ENCODE data around the gene PIK3R3.
A peak's percentile ranks its signal among the peaks of the same experiment; 100 is the strongest.

The PIK3R3 gene
- total RNA-seq = 0.33 to 3.0 (median 0.39) reads per million in 3 experiments

DNA sequence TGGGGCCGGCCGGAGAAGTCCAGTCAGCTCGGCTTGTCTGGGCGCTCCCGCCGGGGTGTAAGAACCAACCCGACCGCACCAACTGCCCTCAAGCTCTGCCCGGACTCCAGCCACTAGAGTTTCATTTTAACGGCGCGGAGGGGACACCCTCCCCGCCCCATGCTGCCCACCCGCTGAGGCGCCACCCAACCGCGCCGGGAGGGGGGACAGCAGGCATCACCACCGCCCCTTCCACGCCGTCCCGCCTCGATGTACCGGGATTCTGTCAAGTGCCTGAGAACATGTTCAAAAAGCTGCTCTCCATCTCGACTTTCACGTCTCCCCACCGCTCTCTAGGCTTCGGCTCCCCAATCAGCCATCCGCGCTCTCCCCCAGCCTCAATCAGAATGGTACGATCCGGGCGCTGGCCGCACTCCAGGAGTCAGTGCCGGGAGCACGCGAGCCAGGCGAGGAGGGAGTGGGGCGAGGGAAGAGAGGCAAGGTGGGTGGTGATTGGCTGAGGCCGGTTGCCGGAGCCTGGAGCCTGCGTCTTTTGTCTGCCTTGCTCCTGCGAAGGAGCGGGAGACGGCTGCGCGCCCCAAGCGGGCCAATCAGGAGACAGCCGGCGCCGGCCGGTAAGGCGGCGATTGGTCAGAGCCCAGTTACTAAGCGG lies at the start of gene PIK3R3:
PIK3R3 (minus strand) TSS at position 101 of the 652 bp plus-strand sequence. CDS start 677 bp downstream, outside the sequence.
- peak; percentile 80 for DNase-seq

DNA sequence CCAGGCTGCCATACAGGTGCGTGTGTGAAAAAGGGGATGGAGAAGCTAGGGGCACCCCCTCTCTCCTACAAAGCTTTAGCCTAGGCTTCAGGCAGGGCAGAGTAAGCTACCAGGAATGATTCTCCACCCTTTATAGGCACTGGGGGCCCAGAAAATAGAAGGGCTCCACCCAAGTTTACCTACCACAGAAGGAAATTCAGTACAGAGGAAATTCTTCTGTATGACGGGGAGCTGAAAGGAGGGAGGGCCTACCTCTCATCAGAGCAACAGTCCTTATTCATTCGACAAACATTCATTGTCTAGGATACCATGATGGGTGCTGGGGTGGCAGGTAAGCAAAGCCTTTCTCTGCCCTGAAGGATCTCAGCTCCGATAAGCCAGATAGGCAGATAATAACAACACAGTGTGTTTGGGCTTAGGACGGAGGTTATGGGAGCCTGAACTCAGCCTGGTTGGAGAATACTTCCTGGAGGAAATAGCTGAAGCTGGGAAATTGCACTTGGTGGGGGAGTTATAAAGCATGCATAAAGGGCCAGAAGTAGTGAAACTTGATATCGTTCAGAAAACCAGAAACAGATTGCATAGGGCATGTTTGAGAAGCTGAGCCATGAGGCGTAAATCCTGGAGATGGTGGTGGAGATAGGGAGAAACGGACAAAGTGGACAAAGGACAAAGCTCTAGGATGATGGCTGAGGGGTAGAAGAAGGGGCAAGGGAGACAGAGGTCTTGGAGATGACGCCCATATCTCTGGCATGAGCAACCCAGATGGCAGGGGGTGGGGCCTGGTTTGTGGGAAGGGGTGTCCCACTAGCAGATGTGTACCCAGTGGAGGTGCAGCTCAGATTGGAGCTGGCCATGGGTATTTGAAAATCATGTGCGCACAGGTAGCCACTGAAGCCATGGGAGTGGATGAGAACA lies 49.2 kb upstream of the PIK3R3 start:
- DNase-seq = no peak

DNA sequence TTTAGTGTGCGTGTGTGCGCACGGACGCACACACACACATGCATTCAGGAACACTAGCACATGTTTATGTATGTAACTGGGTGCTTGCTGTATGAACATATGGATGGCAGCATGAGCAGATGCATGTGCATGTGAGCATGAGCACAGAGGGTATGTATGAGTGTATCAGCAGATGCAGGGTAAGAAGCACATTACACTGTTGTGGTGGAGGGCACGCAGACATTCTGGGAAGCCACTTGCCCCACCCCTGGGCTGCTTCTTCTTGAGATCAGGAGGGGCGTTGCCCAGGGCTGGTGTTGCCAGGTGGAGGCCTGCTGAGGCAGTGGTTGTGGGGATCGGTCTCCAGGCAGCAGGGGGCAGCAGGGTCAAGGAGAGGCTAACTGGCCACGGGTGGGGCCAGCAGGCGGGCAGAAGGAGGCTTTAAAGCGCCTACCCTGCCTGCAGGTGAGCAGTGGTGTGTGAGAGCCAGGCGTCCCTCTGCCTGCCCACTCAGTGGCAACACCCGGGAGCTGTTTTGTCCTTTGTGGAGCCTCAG lies 47.7 kb upstream of the PIK3R3 start:
- no peak for DNase-seq

DNA sequence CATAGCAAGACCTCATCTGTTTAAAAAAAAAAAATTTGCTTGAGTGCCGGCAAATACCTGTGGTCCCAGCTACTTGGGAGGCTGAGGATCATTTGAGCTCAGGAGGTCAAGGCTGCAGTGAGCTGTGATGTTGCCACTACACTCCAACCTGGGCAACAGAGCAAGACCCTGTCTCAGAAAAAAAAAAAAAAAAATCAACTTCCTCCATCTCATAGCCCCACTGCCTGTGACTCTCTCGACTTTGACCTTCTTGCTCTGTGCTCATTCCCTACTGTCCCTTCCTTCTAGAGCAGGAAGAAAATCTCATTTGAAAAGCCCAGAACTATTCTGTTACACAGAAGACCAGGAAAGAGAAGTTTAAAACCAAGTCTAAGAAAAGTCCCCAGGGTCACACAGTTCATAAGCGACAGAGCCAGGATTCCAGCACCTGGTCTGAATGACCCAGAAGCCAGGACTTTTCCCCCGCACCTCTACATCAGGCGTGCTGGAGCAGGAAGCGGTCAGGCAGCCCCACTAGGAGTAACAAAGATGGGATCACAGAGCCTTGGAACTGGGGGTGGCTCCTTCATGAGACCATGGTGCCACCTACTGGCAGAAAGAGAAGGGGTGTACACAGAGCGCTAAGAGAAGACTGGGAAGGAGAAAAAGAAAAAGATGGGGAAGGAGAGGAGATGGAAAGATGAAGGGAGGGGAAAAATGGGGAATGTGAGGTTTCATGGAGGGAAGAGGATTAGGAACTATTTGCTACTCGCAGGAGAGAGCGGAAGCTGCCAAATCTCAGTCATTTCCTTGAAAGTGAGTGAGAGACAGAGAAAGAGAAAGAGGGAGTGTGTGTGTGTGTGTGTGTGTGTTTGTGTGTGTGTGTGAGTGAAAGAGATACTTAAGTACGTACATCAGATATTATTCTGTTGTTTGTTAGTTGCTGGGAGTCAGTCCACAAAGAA lies 47.0 kb upstream of the PIK3R3 start:
- peak; percentile 51 for DNase-seq

DNA sequence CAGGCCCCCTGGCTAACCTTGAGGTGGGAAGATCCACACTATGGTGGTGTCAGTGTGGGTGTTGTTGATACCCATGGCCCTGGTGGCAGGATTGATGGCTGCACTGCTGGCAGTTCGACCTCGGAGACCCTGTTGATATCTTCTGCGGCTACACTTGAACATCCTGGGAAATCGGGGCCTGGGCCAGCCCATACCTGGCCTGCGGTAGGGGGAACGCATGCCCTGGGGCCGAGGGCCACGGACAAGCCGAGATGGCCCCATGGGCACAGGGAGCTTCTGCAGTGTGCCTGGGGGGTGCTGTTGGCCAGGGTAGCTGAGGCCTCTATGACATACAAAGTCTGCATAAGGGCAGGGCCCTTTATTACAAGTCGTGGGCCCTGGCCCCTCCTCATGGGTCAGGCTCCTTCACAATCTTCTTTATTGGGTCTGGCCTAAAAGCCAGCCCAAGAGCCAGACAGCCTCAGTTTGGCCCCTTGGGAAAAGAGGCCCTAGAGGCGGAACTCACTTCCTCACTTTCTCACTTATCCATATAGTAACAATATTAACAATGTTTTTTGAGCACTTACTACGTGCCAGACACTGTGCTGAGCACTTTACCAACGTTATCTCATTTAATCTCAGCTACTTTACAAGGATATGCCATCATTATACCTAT lies 43.9 kb upstream of the PIK3R3 start, which contains the start of gene P3R3URF:
P3R3URF (minus strand) TSS at position 278 of the 655 bp plus-strand sequence; CDS start at position 261, 17 bp downstream.
- no peak for DNase-seq

DNA sequence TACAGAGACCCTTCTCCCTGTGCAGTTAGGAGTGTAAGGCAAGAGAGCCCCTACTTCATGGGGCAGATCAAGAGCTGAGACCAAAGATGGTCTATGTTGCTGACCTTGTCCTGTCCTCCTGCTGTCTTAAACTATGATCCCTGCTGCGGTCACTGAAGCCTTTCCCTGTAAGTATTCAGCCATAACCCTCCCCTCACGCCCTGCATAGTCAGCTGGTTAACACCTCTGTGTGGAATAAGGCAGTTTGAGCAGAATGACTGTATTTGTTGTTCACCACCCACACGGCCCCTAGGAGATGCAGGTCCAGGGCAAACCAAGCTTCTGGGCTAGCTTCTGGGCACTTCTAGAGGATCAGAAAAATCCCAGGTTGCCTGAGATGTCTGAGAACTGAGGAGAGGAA lies 42.8 kb upstream of the PIK3R3 start:
- no peak for DNase-seq

DNA sequence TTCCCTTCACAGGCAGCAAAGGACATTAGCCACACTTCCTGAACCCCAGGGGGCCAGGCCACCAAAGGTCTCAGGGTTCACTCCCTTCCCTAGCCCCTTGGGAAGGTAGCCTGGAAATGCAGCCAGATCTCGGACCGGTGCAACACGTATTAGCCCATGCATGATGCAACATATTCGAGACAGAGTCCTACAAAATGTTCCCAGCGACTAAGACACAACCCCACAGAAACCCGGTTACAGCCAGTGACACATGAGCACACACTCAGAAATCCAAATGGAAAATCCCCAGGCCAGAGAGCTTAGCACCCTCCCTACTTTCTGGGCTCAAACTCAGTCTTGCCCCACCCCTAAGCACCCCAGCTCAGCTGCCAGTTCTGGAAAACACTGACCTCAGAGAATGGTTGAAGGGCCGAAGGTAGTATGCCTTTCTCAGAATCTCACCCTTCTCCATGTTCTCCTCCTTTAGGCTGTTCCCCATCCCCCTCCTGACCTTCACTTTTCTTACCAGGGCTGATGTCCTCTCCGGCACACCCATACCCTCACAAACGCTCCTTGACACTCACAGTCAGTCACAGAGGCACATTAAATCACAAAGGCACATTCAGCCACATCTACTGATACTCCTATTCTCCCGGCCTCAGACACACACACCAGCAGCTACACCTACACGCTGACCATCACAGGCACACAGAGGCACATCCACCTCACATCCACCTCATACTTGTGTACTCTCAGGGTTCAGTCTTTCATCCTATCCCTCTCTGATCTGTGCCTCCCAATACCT lies 42.2 kb upstream of the PIK3R3 start, which contains the start of gene TSPAN1:
TSPAN1 (plus strand) TSS at position 640 of the 784 bp plus-strand sequence. CDS start 6,021 bp downstream, outside the sequence.
- no peak for DNase-seq

DNA sequence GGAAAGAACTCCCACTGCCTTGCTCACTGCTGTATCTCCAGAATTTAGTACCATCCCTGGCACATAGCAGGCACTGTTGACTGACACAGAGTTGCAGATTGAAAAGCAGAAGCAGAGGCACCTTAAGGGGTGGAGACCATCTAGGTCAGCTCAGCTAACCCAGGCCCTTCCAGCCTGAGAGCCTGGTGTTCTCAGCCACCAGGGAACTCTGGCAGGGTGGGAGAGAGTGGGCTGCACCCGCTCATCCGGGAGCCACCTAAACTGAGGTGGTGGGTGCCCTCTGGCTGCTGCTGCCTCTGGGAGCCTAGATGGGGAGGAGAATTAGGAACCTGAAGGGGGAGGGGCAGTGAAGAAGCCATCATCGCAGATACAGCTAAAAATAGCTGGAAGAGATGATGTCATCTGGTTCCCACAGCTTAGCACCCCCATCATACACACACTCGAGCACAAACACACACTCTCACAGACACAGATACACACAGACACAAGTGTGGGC lies 41.0 kb upstream of the PIK3R3 start:
- DNase-seq = no peak

DNA sequence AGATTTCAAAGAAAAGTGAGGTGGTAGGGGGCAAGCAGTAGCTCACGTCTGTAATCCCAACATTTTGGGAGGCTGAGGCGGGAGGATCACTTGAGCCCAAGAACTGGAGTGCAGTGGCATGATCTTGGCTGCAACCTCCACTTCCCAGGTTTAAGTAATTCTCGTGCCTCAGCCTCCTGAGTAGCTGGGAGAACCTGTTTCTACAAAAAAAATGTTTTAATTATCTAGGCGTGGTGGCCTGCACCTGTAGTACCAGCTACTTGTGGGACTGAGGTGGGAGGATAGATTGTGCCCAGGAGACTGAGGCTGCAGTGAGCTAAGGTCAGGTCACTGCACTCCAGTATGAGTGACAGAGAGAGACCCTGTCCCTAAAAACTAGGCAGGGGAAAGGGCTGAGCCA lies 39.9 kb upstream of the PIK3R3 start:
- no peak for DNase-seq

DNA sequence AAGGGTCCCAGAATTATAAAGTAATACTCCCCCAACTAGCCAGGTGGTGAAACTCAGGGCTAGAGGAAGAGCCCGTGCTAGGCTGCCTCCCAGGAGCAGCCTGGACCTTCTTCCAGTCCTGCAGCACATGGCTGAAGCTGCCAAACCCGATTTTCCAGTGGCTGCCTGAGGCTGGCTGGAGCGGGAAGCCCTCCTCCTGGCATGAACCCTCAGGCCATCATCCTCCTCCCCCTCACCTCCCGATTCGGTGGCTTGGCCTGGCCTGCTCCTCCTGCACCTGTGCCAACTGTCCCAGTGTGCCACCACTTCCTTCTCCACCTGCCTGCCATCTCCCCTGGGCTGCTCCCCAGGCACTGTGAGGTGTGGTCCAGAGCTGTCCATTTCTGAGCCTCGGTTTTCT lies 39.4 kb upstream of the PIK3R3 start:
- DNase-seq = no peak

DNA sequence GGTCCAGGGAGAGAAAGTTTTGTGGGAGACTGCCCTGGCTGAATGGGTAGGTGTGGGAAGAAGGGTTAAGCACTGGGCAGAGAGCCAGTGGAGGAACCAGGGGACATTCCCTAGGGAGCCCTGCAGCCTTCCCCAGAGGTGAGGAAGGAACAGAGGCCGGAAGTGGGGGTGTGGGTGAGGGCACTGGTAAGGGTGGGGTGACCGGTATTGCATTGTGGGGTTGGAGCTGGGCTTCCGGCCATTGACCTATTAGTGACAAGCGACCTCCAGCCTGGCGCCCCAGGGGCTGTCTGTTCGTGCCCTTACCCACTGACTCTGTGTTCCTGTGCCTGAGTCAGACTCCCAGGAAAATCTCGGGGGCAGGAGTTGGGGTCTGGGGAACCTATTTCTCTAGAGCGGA lies 38.9 kb upstream of the PIK3R3 start:
- no peak for DNase-seq

DNA sequence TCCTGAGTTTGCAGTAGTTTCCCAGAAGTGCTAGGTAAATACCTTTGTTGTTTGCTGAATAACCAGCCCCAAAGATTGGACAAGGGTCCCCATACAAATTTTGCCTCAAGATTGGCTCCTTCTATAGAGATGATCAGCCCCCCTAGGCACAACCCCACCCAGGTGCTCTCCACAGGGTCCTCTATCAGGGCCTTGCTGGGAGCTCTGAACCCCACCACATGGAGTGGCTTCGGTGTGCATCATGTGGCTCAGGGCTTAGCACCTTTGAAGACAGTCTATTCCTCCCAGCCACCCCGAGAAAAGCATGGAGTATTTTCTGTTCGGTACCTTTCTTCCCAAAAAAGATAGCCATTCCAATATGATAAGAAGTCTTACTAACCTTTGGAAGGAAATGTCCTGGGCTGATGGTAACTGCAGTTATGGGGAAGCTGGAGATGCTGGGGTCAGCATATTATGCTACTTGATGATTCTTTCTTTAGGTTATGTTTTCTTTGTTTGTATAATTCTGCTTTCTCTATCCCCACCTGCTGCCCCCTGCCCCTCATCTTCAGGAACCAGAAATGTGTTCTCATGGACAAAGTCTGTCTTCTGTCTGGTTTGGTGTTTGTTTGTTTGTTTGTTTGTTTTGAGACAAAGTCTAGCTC lies 37.5 kb upstream of the PIK3R3 start:
- no peak for DNase-seq

DNA sequence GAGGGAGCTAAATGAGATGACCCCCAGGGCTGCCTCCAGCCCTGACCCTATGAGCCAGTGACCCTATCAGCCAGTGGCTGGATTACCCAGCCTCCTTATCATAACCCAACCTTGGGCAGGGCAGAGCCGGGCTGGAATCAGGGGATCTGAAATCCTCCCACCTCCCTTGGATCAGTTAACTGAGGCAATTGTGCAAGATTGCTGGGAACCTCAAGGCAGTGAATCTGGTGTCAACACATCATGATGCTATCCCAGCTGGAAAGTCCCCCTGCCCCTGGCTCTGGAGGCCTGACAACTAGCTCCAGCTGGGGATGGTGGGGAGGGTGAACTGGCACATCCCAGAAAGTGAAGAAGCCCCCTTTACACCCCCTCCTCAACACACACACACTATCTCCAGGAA lies 36.0 kb upstream of the PIK3R3 start:
- no peak for DNase-seq

DNA sequence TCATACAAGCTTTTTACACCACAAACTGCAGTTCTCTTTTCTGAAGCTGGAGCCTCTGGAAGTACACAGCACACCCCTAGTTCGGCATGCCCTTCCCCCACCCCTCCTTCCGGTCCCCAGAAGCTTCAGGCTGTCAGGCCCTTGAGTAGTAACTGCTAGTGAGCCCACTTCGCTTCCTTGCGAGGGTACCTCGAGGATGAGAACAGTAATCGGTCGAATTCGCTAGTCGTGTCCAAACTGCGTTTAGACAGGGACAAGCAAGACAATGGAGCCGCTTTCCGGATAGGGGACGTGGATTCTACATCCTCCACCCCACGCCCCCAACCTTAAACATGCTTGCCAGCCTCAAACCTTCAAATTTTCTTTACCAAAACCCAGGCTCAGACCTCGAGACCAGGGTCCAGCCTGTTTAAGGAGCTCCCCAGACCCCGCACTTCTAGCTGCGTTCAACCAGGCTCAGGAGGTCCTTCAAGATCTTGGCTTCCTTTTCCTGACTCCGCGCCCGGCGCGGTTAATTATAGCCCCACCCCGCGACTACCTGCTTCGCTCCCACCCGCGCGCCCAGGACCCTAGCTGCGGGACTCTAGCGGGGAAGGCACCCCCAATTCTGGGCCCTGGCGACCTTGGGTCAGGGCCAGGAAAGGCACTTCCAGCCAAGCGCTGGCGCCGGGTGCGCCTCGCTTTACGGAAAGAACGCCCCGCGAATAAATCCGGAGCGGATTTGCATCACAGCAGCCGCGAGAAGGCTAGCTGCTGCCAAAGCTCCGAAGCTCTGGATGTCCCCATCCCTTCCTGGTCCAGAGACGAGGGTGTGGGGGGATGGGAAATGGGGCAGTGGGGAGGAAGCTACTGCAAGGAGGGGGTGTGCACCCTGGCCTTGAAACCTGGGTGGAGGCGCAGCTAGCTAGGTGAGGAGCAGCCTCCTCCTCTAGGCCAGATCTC lies 34.4 kb upstream of the PIK3R3 start:
- peak; percentile 23 for DNase-seq

DNA sequence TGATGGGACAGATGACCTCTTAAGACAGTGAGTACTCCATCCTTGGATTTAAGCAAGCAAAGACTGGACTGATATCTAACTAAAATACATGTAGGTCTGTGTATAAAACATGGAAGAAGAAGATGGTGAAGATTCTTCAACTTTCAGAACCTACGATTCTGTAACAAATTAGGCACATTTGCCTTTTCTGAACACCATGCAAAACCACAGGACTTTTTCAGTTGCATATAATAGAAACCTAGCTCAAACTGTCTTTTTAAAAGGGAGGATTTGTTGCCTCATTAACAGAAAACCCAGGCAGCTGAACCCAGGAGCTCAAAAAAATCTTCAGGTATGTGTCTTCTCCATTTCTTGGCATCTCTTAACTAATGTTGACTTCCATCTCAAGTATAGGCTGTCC lies 27.8 kb upstream of the PIK3R3 start:
- no peak for DNase-seq

DNA sequence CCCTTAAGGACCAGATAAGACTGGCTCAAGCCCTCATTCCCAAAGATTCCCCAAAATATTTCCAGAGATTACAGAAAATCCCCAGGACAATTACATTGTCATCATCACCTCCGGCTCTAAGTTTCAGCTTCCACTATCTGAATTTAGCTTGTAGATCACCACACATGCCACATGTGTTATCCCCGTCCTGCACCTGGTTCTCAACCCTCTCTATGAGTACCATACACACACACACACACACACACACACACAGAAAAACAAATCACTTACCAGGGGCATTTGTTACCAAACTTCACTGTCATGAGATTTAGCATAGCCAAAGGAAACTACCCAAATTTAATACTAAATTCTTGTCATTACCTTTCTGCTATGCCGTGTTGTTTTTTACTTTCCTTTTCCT lies 27.1 kb upstream of the PIK3R3 start:
- no peak for DNase-seq

DNA sequence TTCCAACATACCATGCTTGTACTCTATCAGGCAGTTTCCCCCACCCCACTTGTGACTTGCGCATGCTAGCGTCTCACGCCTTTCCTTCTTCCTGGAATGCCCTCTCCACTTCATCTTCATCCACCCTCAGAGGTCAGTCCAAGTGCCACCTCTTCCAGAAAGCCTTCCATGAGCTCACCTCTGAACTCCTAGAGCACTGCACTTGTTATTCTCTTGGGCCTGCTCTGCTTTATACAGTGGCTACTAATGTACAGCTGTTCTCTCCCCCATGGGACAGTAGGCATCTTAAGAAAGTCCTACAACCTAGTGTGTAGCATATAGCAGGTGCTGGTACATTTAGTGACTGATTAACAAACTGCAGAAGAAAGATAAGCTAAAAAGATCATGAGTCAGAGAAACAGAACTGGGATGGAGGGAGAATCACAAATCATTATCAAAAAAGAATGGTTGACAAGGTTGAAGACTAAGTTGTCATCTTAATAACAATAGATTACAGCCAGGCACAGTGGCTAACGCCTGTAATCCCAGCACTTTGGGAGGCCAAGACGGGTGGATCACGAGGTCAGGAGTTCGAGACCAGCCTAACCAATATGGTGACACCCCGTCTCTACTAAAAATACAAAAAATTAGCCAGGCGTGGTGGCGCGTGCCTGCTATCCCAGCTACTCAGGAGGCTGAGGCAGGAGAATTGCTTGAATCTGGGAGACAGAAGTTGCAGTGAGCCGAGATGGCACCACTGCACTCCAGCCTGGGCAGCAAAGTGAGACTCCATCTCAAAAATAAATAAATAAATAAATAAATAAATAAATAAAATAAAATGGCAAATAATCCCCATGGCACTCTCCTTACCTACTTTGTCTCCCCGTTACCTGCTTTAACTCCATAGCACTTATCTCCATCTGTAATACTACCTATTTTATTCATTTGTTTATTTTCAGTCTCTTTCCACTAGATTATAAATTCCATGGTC lies 26.2 kb upstream of the PIK3R3 start:
- DNase-seq = no peak

DNA sequence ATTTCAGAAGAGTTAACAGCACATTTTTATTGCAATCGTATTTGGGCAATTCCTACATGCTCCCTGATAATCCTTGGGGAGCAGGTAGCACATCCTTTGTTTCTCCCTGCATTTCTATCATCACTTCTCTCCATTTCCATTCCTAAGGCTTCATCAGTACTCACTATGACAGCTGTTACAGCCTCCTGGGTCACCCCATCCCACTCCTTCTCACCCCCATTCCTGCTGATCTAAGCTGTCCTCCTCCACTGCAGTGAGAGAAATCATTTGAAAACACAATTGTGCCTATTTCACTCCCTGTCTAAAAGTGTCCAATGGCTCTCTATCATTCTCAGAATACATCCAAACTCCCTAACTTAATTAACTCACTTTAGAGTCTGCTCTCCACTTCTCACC lies 25.5 kb upstream of the PIK3R3 start:
- DNase-seq = no peak
